PC-9 (cell line): Measurements from ENCODE around the gene AKT1. TPM values are rescaled to one million over a fixed set of nuclear protein-coding genes. Genes with fewer than 3 reads are reported as not detected.

Experiments
- BruUV-seq: library from RNA; stranded (reverse); fragments of 400-500 nt; replicated peaks from 2 replicates; lab custom pipeline; 2021; lab: Mats Ljungman, UMichigan
- CTCF ChIA-PET: fragments of 300-600 bp; sonication (Branson Sonifier 250); formaldehyde crosslinking; loops from one replicate; lab custom pipeline; 2022; ENCODE audit warnings: antibody characterized with exemption; lab: Charles Lee
- POLR2A ChIA-PET: fragments of 300-600 bp; sonication (Branson Sonifier 250); formaldehyde crosslinking; loops from one replicate; lab custom pipeline; 2022; ENCODE audit warnings: antibody characterized with exemption; ENCODE audit not compliant: unreplicated experiment; lab: Charles Lee
- DNase-seq, 2 experiments: peaks; one replicate each; pipeline versions ENCODE4 v3.0.0 to v3.0.0-alpha.2; 2015 to 2022; ENCODE audit warnings: mixed read lengths in 1 of 2
- H2AFZ ChIP-seq: fragments of 200-600 bp; sonication (generic); 2 replicates; pipeline ENCODE4 v1.8.1; 2017; ENCODE audit warnings: antibody characterized with exemption
- H3F3A ChIP-seq: fragments of 200-600 bp; sonication (generic); 2 replicates; pipeline ENCODE4 v1.8.1; 2017; ENCODE audit warnings: antibody characterized with exemption, mild to moderate bottlenecking, low read depth; ENCODE audit not compliant: insufficient read depth
- H3K27ac ChIP-seq: fragments of 200-600 bp; sonication (generic); 2 replicates; pipeline ENCODE4 v1.6.1; 2016; ENCODE audit warnings: mixed run types
- H3K27me3 ChIP-seq: fragments of 200-600 bp; sonication (generic); 2 replicates; pipeline ENCODE4 v1.6.1; 2016; ENCODE audit warnings: low read depth, mixed run types; ENCODE audit not compliant: insufficient read depth
- H3K36me3 ChIP-seq: fragments of 200-600 bp; sonication (generic); 2 replicates; pipeline ENCODE4 v1.6.1; 2016; ENCODE audit warnings: low read depth, mixed run types
- H3K4me1 ChIP-seq: fragments of 200-600 bp; sonication (generic); replicated peaks from 2 replicates; pipeline ENCODE4 v1.6.1; 2016; ENCODE audit warnings: mixed run types; ENCODE audit not compliant: insufficient read depth
- H3K4me2 ChIP-seq: fragments of 200-600 bp; sonication (generic); 2 replicates; pipeline ENCODE4 v1.6.1; 2017; ENCODE audit warnings: mixed run types
- H3K4me3 ChIP-seq: fragments of 200-600 bp; sonication (generic); 2 replicates; pipeline ENCODE4 v1.6.1; 2016; ENCODE audit warnings: mixed run types
- H3K79me2 ChIP-seq: fragments of 200-600 bp; sonication (generic); 2 replicates; pipeline ENCODE4 v1.6.1; 2017; ENCODE audit warnings: low read depth, mixed run types
- H3K9me2 ChIP-seq: fragments of 200-600 bp; sonication (generic); 2 replicates; pipeline ENCODE4 v1.8.1; 2017; ENCODE audit warnings: mild to moderate bottlenecking; ENCODE audit not compliant: insufficient read depth
- H3K9me3 ChIP-seq: fragments of 200-600 bp; sonication (generic); 2 replicates; pipeline ENCODE4 v1.8.1; 2016; ENCODE audit warnings: low read depth; ENCODE audit not compliant: insufficient read depth
- H4K20me1 ChIP-seq: fragments of 200-600 bp; sonication (generic); 2 replicates; pipeline ENCODE4 v1.8.1; 2017; ENCODE audit not compliant: insufficient read depth
- EZH2 ChIP-seq: fragments of 200-600 bp; sonication (generic); IDR thresholded peaks from 2 replicates; pipeline ENCODE4 v1.8.0; 2017; ENCODE audit warnings: antibody characterized with exemption, low read depth
- intact Hi-C: fragments of 100-400 bp; cut with micrococcal nuclease; formaldehyde crosslinking; loops from one replicate; pipeline ENCODE4 v1.10.0; 2022; ENCODE audit not compliant: unreplicated experiment
- total RNA-seq: library from RNA; stranded (reverse); gene quantifications from 2 replicates; pipeline ENCODE4 v1.2.3, GENCODE V29; 2021
- TF ChIP-seq, protein P1 (sequence below): fragments of 200-600 bp; sonication (generic); conservative IDR thresholded peaks from 2 replicates; pipeline ENCODE4 v1.6.1; 2017; ENCODE audit warnings: mixed run types, antibody characterized with exemption, mild to moderate bottlenecking, moderate library complexity

The AKT1 gene
- total RNA-seq, 1 experiment from 2014 or later, result 107 TPM

DNA sequence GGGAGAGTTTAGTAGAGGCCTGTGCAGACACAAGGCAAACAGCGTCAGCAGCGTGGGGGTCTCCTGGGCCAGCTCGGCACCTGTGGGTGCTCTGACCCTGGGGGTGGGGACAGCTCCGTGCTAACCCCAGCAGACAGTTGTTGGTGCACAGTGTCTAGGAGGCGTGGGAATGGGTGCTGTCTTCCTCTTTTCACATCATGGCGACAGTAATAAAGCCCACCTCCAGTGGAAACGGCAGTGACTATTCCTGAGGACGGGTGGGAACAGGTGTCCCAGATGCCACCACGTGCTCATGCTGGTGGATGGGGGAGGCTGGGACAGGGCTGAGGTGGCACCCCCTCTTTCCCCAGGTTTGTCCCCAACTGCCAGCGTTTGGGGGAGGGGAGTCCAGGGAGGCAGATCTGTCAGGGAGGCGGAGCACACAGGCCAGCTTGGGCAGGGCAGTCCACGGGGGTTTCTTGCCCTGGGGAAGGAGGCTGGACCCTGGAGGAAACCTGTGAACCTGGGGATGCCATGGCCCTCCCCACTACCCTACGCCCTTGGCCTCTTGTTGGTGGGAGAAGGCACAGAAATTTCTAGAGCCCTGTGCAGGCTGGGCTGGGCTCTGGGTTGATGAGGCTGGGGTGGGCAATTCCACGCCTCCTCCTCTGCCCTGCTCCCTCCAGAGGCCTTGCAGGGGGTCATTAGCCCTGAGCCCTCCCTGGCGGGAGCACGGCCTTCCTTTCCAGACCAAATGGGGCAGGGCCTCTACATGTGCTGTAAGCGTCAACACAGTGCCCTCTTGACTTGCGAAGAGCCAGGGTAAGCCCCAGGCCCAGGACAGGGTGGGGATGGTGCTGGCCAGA lies 9.2 kb upstream of the AKT1 start:
- H3K27ac ChIP-seq, result no peak overlapping the region

DNA sequence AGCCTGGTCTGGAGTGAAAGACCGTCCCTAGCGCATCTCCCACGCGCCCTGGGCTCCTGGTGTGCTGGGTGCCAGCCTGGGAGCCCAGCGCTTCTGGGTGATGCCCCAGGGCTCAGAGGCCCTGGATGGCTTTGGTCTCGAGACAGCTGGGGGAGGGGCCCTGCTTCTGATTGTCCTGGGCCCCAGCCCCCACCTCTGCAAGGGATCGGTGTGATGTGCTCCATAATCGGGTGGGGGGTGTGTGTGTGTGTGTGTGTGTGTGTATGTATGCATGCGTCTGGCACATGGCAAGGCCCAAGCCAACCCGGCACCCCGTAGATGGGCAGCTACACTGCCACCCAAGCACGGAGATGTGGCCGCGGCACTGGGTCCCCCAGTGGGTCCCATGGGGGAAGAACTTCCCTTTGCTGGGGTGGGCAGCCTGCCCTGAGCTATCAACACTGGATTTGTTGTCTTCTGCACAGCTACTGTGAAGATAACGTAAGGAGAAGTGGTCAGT lies 8.4 kb upstream of the AKT1 start:
- H3K36me3 ChIP-seq, result no peaks in the 10 kb centered on the region
- no peak overlapping the region for H3K27ac ChIP-seq
- no peaks in the 10 kb centered on the region for H3K79me2 ChIP-seq
- H3K9me2 ChIP-seq, result no peaks in the 10 kb centered on the region
- no peak overlapping the region for H3K4me3 ChIP-seq
- DNase-seq, result peak in 1 of 2 experiments; percentile 41
- H3K9me3 ChIP-seq, result no peaks in the 10 kb centered on the region
- peaks cover 4% of the 10 kb centered on the region for H4K20me1 ChIP-seq
- H2AFZ ChIP-seq, result no peak overlapping the region
- H3K27me3 ChIP-seq, result no peaks in the 10 kb centered on the region
- H3F3A ChIP-seq, result peaks cover 21% of the 10 kb centered on the region
- POLR2A ChIA-PET, result no interaction called here
- no peak overlapping the region for H3K4me2 ChIP-seq
- BruUV-seq, result no TSS peak
- CTCF ChIA-PET, result no interaction called here
- peaks cover 16% of the 10 kb centered on the region for H3K4me1 ChIP-seq
- intact Hi-C loops, result no loop called here
- TF ChIP-seq EZH2, result no peak
- TF ChIP-seq, protein P1, sequence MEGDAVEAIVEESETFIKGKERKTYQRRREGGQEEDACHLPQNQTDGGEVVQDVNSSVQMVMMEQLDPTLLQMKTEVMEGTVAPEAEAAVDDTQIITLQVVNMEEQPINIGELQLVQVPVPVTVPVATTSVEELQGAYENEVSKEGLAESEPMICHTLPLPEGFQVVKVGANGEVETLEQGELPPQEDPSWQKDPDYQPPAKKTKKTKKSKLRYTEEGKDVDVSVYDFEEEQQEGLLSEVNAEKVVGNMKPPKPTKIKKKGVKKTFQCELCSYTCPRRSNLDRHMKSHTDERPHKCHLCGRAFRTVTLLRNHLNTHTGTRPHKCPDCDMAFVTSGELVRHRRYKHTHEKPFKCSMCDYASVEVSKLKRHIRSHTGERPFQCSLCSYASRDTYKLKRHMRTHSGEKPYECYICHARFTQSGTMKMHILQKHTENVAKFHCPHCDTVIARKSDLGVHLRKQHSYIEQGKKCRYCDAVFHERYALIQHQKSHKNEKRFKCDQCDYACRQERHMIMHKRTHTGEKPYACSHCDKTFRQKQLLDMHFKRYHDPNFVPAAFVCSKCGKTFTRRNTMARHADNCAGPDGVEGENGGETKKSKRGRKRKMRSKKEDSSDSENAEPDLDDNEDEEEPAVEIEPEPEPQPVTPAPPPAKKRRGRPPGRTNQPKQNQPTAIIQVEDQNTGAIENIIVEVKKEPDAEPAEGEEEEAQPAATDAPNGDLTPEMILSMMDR, result no peak

More for the DNA sequence above, 9.2 kb upstream of the AKT1 start:
- Histone ChIP-seq H3K9me3 (no peaks in the 10 kb centered on the region), H3K4me2 (no peak overlapping the region), H3F3A (peaks cover 16% of the 10 kb centered on the region), H3K27me3 (no peaks in the 10 kb centered on the region), H3K4me3 (no peak overlapping the region), H2AFZ (no peak overlapping the region), H3K36me3 (no peaks in the 10 kb centered on the region), H3K9me2 (no peaks in the 10 kb centered on the region), H3K79me2 (no peaks in the 10 kb centered on the region), H4K20me1 (peaks cover 4% of the 10 kb centered on the region), H3K4me1 (peaks cover 14% of the 10 kb centered on the region)
- intact Hi-C loops, result no loop called here
- TF ChIP-seq EZH2, result no peak
- TF ChIP-seq, protein P1, result no peak
- ChIA-PET POLR2A (interaction anchor here (0.5 kb wide), 1 partner anchor 39 kb away, joined by 3 read pairs; no protein-coding TSS in a partner anchor), CTCF (no interaction called here)
- no peak for DNase-seq
- no TSS peak for BruUV-seq

DNA sequence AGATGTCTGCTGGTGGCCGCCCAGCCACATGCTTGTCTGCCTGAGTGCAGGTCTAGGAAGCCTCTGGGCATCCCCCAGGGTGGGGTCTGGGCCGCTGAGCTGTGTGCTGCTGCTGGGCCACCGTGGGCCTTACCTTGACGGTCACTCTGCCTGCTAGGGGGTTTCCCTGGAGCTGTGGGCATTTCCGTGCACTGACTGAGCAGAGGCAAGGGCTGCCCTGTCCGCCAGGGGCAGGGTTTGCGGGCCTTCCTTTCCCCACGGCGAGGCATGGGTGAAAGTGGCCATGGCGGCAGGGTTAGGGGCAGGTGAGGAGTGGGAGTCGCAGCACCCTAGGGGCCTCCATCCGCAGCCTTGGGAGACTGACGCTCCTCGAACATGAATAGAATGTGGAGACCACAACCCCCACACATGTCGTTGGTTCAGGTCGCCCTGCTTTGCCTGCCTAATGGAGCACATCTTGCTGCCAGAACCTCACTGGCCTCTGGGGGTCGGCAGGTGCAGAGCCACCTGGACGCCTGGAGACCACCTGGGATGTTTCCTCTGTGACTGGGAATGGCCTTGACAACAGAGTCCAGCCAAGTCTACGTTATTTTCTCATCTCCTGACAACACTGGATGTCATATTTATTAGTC lies 7.8 kb upstream of the AKT1 start:
- H3K4me3 ChIP-seq, result no peak overlapping the region
- CTCF ChIA-PET, result no interaction called here
- H3K79me2 ChIP-seq, result no peaks in the 10 kb centered on the region
- H3K36me3 ChIP-seq, result no peaks in the 10 kb centered on the region
- H4K20me1 ChIP-seq, result peaks cover 4% of the 10 kb centered on the region
- no peaks in the 10 kb centered on the region for H3K9me2 ChIP-seq
- no TSS peak for BruUV-seq
- DNase-seq, result no peak
- H3K9me3 ChIP-seq, result no peaks in the 10 kb centered on the region
- TF ChIP-seq, protein P1, result no peak
- TF ChIP-seq EZH2, result no peak
- no peak overlapping the region for H2AFZ ChIP-seq
- H3K27ac ChIP-seq, result no peak overlapping the region
- no peak overlapping the region for H3K4me2 ChIP-seq
- POLR2A ChIA-PET, result no interaction called here
- H3K27me3 ChIP-seq, result no peaks in the 10 kb centered on the region
- intact Hi-C loops, result no loop called here
- peaks cover 16% of the 10 kb centered on the region for H3K4me1 ChIP-seq
- peaks cover 24% of the 10 kb centered on the region for H3F3A ChIP-seq
